Measurements from ENCODE around the gene MAGI2. TPM values are rescaled to one million over a fixed set of nuclear protein-coding genes. Genes with fewer than 3 reads are reported as not detected.

Gene MAGI2
- total RNA-seq, 1 experiment from 2014 or later: 14.3 TPM

DNA sequence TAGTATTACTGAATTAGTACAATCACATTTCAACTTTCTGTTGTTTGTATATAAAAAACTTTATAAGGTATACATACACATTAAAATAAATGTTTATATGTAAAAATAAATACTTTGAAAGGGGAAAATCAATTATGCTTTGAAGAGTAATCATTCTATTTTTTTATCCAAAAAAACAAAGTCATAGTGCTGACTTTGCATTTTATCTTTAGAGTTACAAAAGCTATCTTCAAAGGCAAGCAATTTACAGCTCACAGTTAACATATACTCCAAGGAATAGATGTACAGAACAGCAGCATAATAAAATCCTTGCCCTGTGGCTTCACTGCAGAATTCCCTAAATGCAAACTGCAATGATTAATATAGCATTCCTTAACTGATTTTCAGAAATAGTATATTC lies 53.2 kb downstream of the MAGI2 start:
- Mint-ChIP-seq H3K27me3 (ENCODE audit: low read depth) (no peaks in the 10 kb centered on the region), H3K27ac (no peak overlapping the region), H3K36me3 (ENCODE audit: insufficient read depth in 1 of 3, low read depth in 3 of 3) (no peaks in the 10 kb centered on the region), H3K4me3 (no peak overlapping the region), H3K9me3 (no peaks in the 10 kb centered on the region), H3K4me1 (no peaks in the 10 kb centered on the region)
- Histone ChIP-seq H3K23me2 (ENCODE audit: insufficient read length, low read depth, low read length, poor library complexity, severe bottlenecking) (no peaks in the 10 kb centered on the region), H3K79me1 (ENCODE audit: insufficient read depth, low read depth, low read length, poor library complexity, severe bottlenecking) (no peaks in the 10 kb centered on the region), H2BK120ac (ENCODE audit: low read depth, low read length, poor library complexity, severe bottlenecking) (no peak overlapping the region), H3K27me3 (ENCODE audit: insufficient read depth, low read length) (no peaks in the 10 kb centered on the region), H3K4ac (ENCODE audit: low read depth, low read length) (no peak overlapping the region), H3K23ac (ENCODE audit: insufficient read length, low read depth, low read length) (no peak overlapping the region), H2AFZ (ENCODE audit: low read length) (no peak overlapping the region), H4K5ac (ENCODE audit: insufficient read length, low read depth, low read length) (no peak overlapping the region), H3K4me1 (ENCODE audit: insufficient read depth, low read length) (no peaks in the 10 kb centered on the region), H4K8ac (replicated peaks; ENCODE audit: insufficient read length, low read depth, low read length) (no peak overlapping the region), H3K27ac (ENCODE audit: insufficient read length, low read depth, low read length) (no peak overlapping the region), H3K56ac (ENCODE audit: insufficient read length, low read depth, low read length) (no peak overlapping the region), H4K91ac (ENCODE audit: insufficient read length, low read depth, low read length) (no peak overlapping the region), H3K14ac (ENCODE audit: insufficient read depth, low read length) (no peak overlapping the region), H2AK5ac (ENCODE audit: insufficient read length, low read length) (no peak overlapping the region), H3K18ac (ENCODE audit: insufficient read length, low read depth, low read length) (no peak overlapping the region), H2BK15ac (ENCODE audit: low read depth, low read length) (no peak overlapping the region), H2BK12ac (ENCODE audit: insufficient read length, low read depth, low read length) (no peak overlapping the region), H3K9me3 (ENCODE audit: control insufficient read depth, low read depth, low read length) (no peaks in the 10 kb centered on the region), H2BK5ac (ENCODE audit: insufficient read length, low read length) (no peak overlapping the region), H2BK20ac (ENCODE audit: low read depth, low read length, poor library complexity, severe bottlenecking) (no peak overlapping the region), H4K20me1 (ENCODE audit: control insufficient read depth, insufficient read depth, insufficient read length) (no peaks in the 10 kb centered on the region), H3K79me2 (ENCODE audit: insufficient read depth, low read length) (no peaks in the 10 kb centered on the region), H3K9ac (ENCODE audit: extremely low read depth, insufficient read length, low read length) (no peak overlapping the region), H3K4me2 (ENCODE audit: insufficient read depth, insufficient read length, low read length) (no peak overlapping the region), H3T11ph (ENCODE audit: low read length) (no peak overlapping the region)
- TF ChIP-seq, protein P1, sequence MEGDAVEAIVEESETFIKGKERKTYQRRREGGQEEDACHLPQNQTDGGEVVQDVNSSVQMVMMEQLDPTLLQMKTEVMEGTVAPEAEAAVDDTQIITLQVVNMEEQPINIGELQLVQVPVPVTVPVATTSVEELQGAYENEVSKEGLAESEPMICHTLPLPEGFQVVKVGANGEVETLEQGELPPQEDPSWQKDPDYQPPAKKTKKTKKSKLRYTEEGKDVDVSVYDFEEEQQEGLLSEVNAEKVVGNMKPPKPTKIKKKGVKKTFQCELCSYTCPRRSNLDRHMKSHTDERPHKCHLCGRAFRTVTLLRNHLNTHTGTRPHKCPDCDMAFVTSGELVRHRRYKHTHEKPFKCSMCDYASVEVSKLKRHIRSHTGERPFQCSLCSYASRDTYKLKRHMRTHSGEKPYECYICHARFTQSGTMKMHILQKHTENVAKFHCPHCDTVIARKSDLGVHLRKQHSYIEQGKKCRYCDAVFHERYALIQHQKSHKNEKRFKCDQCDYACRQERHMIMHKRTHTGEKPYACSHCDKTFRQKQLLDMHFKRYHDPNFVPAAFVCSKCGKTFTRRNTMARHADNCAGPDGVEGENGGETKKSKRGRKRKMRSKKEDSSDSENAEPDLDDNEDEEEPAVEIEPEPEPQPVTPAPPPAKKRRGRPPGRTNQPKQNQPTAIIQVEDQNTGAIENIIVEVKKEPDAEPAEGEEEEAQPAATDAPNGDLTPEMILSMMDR (conservative IDR thresholded peaks at IDR 0.05): no peak
- no peak for DNase-seq
